ENCODE results near the gene RGS4.

The RGS4 gene

DNA sequence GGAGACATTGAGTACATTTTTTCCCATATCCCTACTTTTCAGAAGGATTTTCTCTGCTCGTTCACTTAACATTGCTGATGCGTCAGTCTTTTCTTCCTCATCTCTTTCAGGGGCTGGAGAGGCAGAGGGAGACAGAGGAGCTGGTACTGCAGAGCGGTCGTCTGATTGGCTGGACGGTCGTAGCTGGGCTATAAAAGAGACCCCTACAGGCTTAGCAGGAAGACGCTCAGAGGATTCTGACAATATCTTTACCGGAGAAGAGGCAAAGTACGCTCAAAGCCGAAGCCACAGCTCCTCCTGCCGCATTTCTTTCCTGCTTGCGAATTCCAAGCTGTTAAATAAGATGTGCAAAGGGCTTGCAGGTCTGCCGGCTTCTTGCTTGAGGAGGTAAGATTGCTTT lies at the start of gene RGS4:
Gene RGS4, plus strand, starts transcription at position 220 of the 400 bp plus-strand sequence. Its CDS starts 124 bp downstream, at position 344.
- DNase-seq: no peak

DNA sequence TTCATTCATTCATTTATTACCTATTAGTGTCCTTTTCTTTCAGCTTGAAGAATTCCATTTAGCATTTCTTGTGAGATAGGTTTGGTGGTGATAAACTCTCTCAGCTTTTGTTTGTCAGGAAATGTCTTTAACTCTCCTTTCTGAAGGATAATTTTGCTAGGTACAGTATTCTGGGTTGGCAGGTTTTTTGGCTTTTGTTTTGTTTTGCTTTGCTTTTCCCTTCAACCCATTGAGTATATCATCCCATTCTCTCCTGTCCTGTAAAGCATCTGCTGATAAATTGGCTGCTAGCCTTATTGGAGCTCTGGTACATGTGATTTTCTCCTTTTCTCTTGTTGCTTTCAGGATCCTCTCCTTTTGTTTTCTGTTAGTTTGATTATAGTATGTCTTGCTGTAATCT lies 47.0 kb upstream of the RGS4 start:
- DNase-seq: no peak

DNA sequence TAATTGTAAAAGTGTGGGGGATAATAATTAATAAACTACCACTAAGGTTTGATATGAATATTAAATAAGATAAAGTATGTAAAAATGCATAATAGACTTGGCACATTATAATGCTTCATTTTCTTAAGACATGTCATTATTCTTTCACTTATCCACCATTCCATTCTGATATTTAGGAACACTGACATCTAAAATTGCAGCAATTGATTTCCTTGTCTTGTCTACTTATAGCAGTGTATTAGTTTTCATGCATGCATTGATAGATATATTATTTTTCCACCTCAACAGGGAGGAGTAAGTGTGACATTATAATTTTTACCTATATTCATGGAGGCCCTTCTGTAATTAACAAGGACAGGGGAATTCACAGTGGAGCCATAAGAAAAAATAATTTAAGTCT lies 41.6 kb upstream of the RGS4 start:
- DNase-seq: no peak

GRCh38 chr1:163029901-163030300 lies 39.3 kb upstream of the RGS4 start:
- no peak for DNase-seq

DNA sequence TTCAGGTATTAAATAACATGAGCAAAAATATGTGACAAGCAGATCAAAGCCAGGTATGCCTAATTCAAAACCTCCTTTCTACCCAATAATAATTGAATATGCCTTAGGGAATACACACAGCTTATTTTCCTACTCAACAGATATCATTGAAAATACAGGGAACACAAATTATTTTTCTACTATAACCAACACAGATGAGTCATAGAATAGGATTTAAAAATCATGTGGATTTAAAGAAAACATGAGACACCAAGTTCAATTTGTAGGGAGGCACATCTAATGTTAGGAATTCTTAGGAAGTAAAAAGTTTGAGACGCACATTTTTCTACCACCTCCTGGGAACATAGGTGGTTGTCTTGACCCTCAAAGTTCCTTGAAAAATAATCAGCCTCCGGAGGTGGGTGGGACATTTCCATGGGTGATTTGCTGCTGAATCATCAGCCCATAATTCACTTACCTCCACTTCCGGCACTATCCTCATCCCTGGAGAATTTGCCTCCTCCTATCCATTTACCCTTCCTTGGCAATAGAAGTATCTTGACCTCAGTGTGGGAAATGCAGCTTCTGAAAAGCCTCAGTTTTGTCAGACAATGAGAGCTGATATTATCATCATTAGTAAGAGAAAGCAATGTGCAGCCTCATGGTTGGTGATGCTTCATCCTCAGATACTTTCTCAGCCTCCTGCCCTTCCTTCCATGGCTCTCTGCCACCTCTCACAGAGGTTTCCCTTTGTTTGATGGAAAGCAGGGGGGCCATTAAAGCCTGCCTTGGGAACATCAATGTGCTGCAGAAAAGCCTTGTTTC lies 33.5 kb upstream of the RGS4 start:
- DNase-seq: peak; percentile 42

- DNase-seq: no peak
These were observed 32.5 kb upstream of the RGS4 start for GRCh38 chr1:163036671-163037070.

- no peak for DNase-seq
These were observed 30.0 kb upstream of the RGS4 start for GRCh38 chr1:163038928-163039706.

- DNase-seq: no peak
These were observed 29.5 kb upstream of the RGS4 start for GRCh38 chr1:163039707-163040093.

DNA sequence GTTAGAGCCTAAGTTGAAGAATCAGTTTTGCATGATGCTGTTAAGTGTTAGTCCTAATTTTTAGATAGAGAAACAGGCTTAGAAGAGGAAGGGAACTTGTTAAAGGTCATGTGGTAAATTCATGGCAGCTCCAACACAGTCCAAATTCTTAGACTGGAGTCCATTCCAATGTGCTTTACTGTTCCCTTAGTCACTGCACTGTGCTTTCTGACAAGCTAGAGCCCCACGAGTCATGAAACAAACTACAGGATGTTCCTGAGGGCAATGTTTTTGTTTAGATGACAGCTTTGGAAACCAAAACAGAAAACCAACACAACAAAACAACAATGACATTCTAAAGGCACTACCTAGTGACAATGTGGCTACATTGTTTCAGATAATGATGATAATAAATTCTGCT lies 23.1 kb upstream of the RGS4 start:
- no peak for DNase-seq

GRCh38 chr1:163047951-163048659 lies 21.1 kb upstream of the RGS4 start:
- DNase-seq: no peak

DNA sequence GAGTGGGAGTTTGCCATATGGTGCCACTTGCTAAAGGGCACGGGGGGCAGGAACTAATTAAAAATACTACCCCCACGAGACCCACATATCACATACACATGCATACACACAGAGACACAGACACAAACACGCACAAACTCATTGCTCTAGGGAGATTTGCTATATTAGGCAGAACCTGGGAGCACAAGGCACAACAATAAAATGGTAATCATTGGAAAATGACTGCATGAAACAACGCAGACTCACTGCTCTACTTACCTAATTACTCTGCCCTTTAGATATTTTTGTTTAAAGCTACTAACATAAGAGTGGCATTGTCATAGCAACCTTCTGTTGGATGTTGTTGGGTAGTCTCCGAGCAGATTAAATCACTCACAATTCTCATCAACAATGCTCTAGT lies 20.3 kb upstream of the RGS4 start:
- no peak for DNase-seq

- no peak for DNase-seq
These were observed 19.9 kb upstream of the RGS4 start for GRCh38 chr1:163049296-163049695.

DNA sequence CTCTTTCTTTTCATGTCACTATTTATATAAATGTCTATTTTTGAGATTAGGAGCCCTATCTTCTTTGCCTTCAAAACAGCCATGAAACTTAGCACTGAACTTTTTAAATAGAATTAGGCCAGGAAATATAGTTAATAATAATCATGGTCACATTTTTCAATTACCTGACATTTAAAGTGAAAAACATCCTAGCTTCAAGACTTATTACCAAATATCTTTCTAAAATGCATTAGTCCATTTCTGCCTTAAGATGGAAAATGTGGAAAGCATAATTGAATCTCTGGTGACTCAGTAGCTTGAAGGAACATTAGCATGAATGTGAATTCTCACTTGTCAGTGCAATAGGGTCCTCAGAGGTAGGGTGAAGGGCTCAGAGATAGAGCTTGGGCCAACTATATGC lies 18.7 kb upstream of the RGS4 start:
- DNase-seq: no peak

DNA sequence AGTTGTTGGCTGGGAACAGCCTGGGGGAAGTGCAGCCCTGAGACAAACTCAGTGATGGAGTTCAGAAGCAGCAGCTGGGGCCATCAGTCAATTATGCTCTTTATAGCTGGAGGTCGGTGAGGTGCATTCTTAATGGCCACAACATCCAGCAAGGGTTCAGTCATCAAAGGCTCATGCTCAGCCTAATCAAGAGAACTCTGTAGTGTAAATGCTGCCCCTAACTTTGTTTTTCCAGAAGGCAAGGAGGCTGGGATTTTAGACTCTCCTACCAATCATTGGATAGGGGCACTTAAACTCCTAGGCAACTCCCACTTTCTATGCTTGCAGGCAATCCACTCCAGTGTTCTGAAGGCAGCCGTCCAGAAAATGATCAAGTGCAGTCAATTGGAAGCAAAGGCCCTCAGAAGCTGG lies 15.0 kb upstream of the RGS4 start:
- no peak for DNase-seq

DNA sequence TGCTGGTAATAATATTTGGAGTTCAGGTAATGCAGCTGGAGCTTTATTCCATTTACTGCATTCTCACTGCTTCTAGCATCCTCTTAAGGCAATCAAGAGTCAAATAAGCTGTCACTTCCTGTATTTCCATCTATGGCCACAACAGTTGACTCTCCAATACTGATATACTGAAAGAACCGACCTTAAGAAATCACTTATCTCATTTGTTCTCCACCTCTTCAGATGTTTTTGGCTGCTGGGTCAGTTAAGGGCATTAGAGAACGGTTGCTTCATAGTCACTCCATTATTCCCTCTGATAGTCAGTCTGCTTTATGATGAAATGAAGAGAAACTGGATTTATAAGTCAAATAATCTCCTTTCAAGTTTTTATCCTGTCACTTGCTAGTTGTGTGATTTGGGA lies 14.2 kb upstream of the RGS4 start:
- no peak for DNase-seq

- DNase-seq: no peak
These were observed 13.6 kb upstream of the RGS4 start for GRCh38 chr1:163055531-163055930.

DNA sequence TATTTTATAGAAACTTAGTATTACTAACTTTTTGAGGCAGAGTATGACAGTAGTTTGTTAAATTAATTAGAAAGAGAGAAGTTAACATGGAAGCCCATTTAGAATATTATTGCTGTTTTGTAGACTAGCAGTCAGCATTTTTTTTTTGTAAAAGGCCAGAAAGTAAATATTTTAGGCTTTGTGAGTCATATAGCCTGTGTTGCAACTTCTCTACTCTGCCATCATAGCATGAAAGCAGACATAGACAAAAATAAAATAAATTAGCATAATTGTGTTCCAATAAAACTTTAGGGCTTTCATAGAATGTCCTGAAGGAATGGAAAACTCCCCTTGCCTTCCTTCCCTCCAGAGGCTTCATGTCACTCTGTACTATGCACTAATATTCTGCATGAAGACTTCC lies 12.3 kb upstream of the RGS4 start:
- DNase-seq: no peak

- DNase-seq: no peak
These were observed 8.7 kb upstream of the RGS4 start for GRCh38 chr1:163060343-163061007.

DNA sequence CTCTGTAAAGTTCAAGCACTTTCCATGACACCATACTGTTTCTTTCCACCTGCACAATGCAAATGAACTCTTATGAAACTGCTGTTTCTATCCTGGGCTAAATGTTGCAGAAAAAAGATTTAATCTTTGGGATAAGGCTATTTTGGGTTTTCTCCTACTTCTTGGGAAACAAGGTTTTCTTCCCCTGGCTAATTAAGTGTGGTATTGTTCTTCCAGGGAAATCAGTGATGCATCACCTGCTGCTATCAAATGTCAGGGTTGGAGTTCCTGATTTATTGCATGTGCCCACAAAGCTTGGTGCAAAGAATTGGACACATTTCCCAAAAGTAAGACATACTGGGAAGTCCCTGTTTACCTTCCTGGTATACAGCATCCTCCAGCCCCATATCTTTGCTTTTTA lies 6.0 kb upstream of the RGS4 start:
- DNase-seq: no peak

DNA sequence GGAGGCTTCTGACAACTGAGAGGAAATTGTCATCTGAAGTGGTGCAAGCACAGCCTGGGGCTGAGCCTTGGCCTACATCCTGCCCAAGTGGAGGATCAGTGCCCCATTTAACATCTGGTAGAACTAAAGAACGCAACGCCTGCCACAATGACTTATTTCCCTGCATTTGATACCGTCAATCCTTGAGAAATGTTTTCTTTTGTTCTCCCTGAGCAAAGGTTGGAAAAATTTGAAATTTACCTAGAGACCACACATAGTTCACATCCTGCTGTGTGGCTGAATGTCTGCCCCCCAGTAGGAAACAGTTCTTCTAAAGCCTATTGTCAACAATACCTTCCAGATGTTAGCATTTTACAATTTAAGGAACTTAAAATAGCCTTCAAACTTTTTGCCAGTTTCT lies 5.6 kb upstream of the RGS4 start:
- DNase-seq: no peak

DNA sequence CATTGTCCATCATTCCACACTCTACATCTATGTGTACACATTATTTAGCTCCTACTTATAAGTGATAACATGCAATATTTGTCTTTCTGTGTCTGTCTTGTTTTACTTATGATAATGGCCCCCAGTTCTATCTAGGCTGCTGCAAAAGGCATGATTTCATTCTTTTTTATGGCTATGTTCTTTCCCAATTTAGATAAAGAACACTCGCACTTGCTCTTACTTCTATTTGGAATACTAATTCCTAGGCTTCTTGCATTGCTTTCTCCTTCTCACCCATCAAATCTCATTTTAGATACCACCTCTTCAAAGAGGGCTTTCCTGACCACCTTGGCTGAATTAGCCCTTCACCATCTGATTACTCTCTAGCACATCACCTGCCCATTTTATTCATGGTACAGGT lies 3.0 kb upstream of the RGS4 start:
- no peak for DNase-seq

DNA sequence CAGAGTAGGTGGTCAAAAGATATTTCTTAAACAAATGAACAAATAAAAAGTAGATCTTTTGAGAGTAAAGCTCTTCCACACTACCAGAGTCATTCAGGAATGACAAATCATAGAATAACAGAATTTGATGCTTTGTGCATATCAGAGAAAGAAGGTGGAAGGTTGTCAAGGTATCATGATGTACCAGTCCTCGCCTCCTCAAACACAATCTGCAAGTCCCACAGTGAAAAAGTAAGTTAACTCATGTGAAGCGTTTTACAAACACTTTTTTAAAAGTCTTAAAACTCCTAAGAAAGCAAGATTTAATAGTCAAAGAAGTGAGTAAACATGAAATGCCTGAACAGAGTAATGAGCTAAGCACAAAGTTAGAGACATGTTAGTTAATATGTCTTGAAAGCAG lies 2.5 kb upstream of the RGS4 start:
- no peak for DNase-seq

DNA sequence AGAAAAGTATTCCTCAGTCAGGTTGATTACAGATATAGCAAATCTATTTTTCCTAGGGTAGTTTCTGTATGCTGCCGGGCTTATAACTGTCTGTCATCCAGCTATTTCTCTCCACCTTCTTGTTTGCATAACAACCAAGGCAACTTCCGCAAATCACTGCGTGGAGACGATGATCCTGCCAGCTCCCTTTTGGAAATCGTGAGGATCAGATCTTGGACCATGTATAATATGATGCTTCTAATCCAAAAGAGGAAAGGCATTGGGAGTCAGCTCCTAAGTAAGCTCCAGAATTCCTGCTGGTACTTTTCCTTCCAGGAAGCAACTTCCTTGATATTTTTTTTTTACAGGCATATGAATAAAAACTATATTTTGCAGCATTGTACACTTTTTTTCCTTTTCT lies 445 bp upstream of the RGS4 start:
- no peak for DNase-seq
